ENCODE measurements around the gene RASAL3.

- TF ChIP-seq, protein P1, sequence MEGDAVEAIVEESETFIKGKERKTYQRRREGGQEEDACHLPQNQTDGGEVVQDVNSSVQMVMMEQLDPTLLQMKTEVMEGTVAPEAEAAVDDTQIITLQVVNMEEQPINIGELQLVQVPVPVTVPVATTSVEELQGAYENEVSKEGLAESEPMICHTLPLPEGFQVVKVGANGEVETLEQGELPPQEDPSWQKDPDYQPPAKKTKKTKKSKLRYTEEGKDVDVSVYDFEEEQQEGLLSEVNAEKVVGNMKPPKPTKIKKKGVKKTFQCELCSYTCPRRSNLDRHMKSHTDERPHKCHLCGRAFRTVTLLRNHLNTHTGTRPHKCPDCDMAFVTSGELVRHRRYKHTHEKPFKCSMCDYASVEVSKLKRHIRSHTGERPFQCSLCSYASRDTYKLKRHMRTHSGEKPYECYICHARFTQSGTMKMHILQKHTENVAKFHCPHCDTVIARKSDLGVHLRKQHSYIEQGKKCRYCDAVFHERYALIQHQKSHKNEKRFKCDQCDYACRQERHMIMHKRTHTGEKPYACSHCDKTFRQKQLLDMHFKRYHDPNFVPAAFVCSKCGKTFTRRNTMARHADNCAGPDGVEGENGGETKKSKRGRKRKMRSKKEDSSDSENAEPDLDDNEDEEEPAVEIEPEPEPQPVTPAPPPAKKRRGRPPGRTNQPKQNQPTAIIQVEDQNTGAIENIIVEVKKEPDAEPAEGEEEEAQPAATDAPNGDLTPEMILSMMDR (IDR thresholded peaks at IDR 0.05) = no peak
- TF ChIP-seq POLR2AphosphoS5 (IDR thresholded peaks at IDR 0.05) = no peak
- no peak for TF ChIP-seq POLR2A (IDR thresholded peaks at IDR 0.05)
- TF ChIP-seq EP300 (IDR thresholded peaks at IDR 0.05) = no peak
Observed at GRCh38 chr19:15488489-15489226, 24.3 kb upstream of the RASAL3 start.

Measured in upper lobe of left lung (tissue), 4 donors.